HG02759 (cell line): ENCODE results near the gene ENPP1.
"Not testable (repeated sequence)": the region's sequence is repeated elsewhere in the genome, so short reads cannot be mapped to it uniquely, and the experiment has no call there.

Experiments used
- ATAC-seq: cut with Tn5 transposase; IDR thresholded peaks from one replicate; pipeline ENCODE4 v1.9.1; 2021; ENCODE audit warnings: mild to moderate bottlenecking, moderate library complexity; ENCODE audit not compliant: unreplicated experiment

ENPP1 gene

GRCh38 chr6:131828080-131828479 lies 20.3 kb downstream of the ENPP1 start:
- no peak for ATAC-seq

GRCh38 chr6:131828951-131829350 lies 21.1 kb downstream of the ENPP1 start:
- ATAC-seq, result no peak

- ATAC-seq, result no peak
Observed at GRCh38 chr6:131831392-131831791, 23.6 kb downstream of the ENPP1 start.

GRCh38 chr6:131831886-131832285 lies 24.1 kb downstream of the ENPP1 start:
- ATAC-seq, result no peak

- no peak for ATAC-seq
Observed at GRCh38 chr6:131832363-131832762, 24.5 kb downstream of the ENPP1 start.

GRCh38 chr6:131838051-131838450 lies 30.2 kb downstream of the ENPP1 start:
- no peak for ATAC-seq

- ATAC-seq, result no peak
Observed at GRCh38 chr6:131839388-131839787, 31.6 kb downstream of the ENPP1 start.

GRCh38 chr6:131840441-131840840 lies 32.6 kb downstream of the ENPP1 start:
- ATAC-seq, result no peak

GRCh38 chr6:131840936-131841583 lies 33.2 kb downstream of the ENPP1 start:
- ATAC-seq, result no peak

- no peak for ATAC-seq
Observed at GRCh38 chr6:131843768-131844167, 35.9 kb downstream of the ENPP1 start.

GRCh38 chr6:131844243-131844841 lies 36.5 kb downstream of the ENPP1 start:
- no peak for ATAC-seq

GRCh38 chr6:131846023-131846663 lies 38.3 kb downstream of the ENPP1 start:
- ATAC-seq, result no peak

GRCh38 chr6:131846905-131847304 lies 39.1 kb downstream of the ENPP1 start:
- ATAC-seq, result no peak

GRCh38 chr6:131849799-131850198 lies 42.0 kb downstream of the ENPP1 start:
- ATAC-seq, result no peak

- no peak for ATAC-seq
Observed at GRCh38 chr6:131851049-131851769, 43.4 kb downstream of the ENPP1 start.

- ATAC-seq, result no peak
Observed at GRCh38 chr6:131852200-131852599, 44.4 kb downstream of the ENPP1 start.

GRCh38 chr6:131854803-131855202 lies 47.0 kb downstream of the ENPP1 start:
- no peak for ATAC-seq

GRCh38 chr6:131858765-131859415 lies 51.1 kb downstream of the ENPP1 start:
- ATAC-seq, result no peak

GRCh38 chr6:131859658-131860057 lies 51.8 kb downstream of the ENPP1 start:
- ATAC-seq, result not testable (repeated sequence)

- no peak for ATAC-seq
Observed at GRCh38 chr6:131861381-131861780, 53.6 kb downstream of the ENPP1 start.

GRCh38 chr6:131862476-131862875 lies 54.7 kb downstream of the ENPP1 start:
- no peak for ATAC-seq
